ENCODE results near the gene TM4SF5. TPM values are rescaled to one million over a fixed set of nuclear protein-coding genes. Genes with fewer than 3 reads are reported as not detected.

TM4SF5 gene
- total and polyA plus RNA-seq, 10 of the 15 experiments (the other 5 are each of a cell fraction or from before 2014, with no cell fraction given) = 0.40 TPM; not detected in 9

GRCh38 chr17:4811471-4811870 lies 39.8 kb downstream of the TM4SF5 start:
- Histone ChIP-seq H3K9me3 (replicated peaks; ENCODE audit: control insufficient read depth, insufficient read depth, low read length) (no peaks in the 10 kb centered on the region), H3K27me3 (replicated peaks in 1 of 2; ENCODE audit: control insufficient read depth in 2 of 2, insufficient read depth in 2 of 2, low read length in 1 of 2) (no peaks in the 10 kb centered on the region), H3K4me2 (ENCODE audit: control insufficient read depth, insufficient read depth) (no peak overlapping the region), H3K9ac (ENCODE audit: control insufficient read depth, insufficient read depth, low read length) (no peak overlapping the region), H2AFZ (ENCODE audit: control insufficient read depth, low read depth, low read length) (no peak overlapping the region), H3K4me3 (no peak overlapping the region), H3K27ac (ENCODE audit: control insufficient read depth, insufficient read depth) (no peak overlapping the region), H3K79me2 (ENCODE audit: control insufficient read depth, insufficient read depth, low read length) (no peaks in the 10 kb centered on the region), H3K36me3 (ENCODE audit: control insufficient read depth in 2 of 2, insufficient read depth in 2 of 2, low read length in 1 of 2) (no peaks in the 10 kb centered on the region), H4K20me1 (ENCODE audit: control insufficient read depth, insufficient read depth) (no peaks in the 10 kb centered on the region), H3K4me1 (ENCODE audit: control insufficient read depth, insufficient read depth, low read length) (peaks cover 4% of the 10 kb centered on the region)
- CTCF ChIA-PET = no interaction called here
- RAD21 ChIA-PET (ENCODE audit: unreplicated experiment) = no interaction called here
- DNase-seq (ENCODE audit: low read depth, low spot score) (no peak), ATAC-seq (no peak), FAIRE-seq (no peak)
- SMC1A ChIA-PET (ENCODE audit: uncharacterized antibody, unreplicated experiment) = no interaction called here
- no TSS peak for BruUV-seq (replicated peaks)
- TF ChIP-seq EGR1 (IDR thresholded peaks at IDR 0.05; ENCODE audit: borderline replicate concordance in 1 of 2, low read depth in 2 of 2, low read length in 2 of 2) (no peak), CBX5 (IDR thresholded peaks at IDR 0.05; ENCODE audit: low read depth) (no peak), CREB1 (IDR thresholded peaks at IDR 0.05; ENCODE audit: low read depth) (no peak), ZBED1 (IDR thresholded peaks at IDR 0.05; ENCODE audit: borderline replicate concordance) (no peak), SIN3A (IDR thresholded peaks at IDR 0.05; ENCODE audit: low read depth, low read length) (no peak), SUZ12 (IDR thresholded peaks at IDR 0.05; ENCODE audit: unreplicated experiment) (no peak), RBBP5 (conservative IDR thresholded peaks at IDR 0.05) (no peak), HSF1 (IDR thresholded peaks at IDR 0.05; ENCODE audit: low read depth, low read length) (no peak), JUNB (IDR thresholded peaks at IDR 0.05) (no peak), STAT1 (conservative IDR thresholded peaks at IDR 0.05) (no peak), FOS (IDR thresholded peaks at IDR 0.05; ENCODE audit: borderline replicate concordance, extremely low read depth, insufficient read length) (no peak), BRCA1 (IDR thresholded peaks at IDR 0.05; ENCODE audit: low read depth, low read length) (no peak), TBL1XR1 (IDR thresholded peaks at IDR 0.05; ENCODE audit: low read depth, low read length) (no peak), GABPA (IDR thresholded peaks at IDR 0.05; ENCODE audit: low read depth) (no peak), YY1 (IDR thresholded peaks at IDR 0.05; ENCODE audit: low read depth, low read length) (no peak), POU2F2 (IDR thresholded peaks at IDR 0.05; ENCODE audit: borderline replicate concordance, low read depth, low read length) (no peak), SP1 (IDR thresholded peaks at IDR 0.05; ENCODE audit: low read depth, low read length) (no peak), SIX5 (IDR thresholded peaks at IDR 0.05; ENCODE audit: low read depth, low read length, severe bottlenecking) (no peak)
- TF ChIP-seq, protein P1, sequence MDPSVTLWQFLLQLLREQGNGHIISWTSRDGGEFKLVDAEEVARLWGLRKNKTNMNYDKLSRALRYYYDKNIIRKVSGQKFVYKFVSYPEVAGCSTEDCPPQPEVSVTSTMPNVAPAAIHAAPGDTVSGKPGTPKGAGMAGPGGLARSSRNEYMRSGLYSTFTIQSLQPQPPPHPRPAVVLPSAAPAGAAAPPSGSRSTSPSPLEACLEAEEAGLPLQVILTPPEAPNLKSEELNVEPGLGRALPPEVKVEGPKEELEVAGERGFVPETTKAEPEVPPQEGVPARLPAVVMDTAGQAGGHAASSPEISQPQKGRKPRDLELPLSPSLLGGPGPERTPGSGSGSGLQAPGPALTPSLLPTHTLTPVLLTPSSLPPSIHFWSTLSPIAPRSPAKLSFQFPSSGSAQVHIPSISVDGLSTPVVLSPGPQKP (IDR thresholded peaks at IDR 0.05; ENCODE audit: low read depth, low read length) = no peak
- TF ChIP-seq, protein P2, sequence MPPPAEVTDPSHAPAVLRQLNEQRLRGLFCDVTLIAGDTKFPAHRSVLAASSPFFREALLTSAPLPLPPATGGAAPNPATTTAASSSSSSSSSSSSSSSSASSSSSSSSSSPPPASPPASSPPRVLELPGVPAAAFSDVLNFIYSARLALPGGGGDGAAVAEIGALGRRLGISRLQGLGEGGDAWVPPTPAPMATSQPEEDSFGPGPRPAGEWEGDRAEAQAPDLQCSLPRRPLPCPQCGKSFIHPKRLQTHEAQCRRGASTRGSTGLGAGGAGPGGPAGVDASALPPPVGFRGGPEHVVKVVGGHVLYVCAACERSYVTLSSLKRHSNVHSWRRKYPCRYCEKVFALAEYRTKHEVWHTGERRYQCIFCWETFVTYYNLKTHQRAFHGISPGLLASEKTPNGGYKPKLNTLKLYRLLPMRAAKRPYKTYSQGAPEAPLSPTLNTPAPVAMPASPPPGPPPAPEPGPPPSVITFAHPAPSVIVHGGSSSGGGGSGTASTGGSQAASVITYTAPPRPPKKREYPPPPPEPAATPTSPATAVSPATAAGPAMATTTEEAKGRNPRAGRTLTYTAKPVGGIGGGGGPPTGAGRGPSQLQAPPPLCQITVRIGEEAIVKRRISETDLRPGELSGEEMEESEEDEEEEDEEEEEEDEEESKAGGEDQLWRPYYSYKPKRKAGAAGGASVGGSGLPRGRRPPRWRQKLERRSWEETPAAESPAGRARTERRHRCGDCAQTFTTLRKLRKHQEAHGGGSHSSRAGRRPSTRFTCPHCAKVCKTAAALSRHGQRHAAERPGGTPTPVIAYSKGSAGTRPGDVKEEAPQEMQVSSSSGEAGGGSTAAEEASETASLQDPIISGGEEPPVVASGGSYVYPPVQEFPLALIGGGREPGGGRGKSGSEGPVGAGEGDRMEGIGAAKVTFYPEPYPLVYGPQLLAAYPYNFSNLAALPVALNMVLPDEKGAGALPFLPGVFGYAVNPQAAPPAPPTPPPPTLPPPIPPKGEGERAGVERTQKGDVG (CRISPR knock-in tag; IDR thresholded peaks at IDR 0.05) = no peak
- POLR2A ChIA-PET = interaction anchor here (0.6 kb wide), 1 partner anchor 23 kb away, joined by 4 read pairs; no protein-coding TSS in a partner anchor
- intact Hi-C loops (cut with micrococcal nuclease; ENCODE audit: unreplicated experiment) (no loop called here), in situ Hi-C loops (cut with MboI) (no loop called here)
- 86% methylated on average over 12 of the region's 12 CpGs for WGBS (ENCODE audit: insufficient coverage, insufficient replicate concordance, low lambda C conversion rate, missing lambda C conversion rate)

Data from GM12878 (cell line).